Measurements from ENCODE around the gene LVRN.

The LVRN gene

DNA sequence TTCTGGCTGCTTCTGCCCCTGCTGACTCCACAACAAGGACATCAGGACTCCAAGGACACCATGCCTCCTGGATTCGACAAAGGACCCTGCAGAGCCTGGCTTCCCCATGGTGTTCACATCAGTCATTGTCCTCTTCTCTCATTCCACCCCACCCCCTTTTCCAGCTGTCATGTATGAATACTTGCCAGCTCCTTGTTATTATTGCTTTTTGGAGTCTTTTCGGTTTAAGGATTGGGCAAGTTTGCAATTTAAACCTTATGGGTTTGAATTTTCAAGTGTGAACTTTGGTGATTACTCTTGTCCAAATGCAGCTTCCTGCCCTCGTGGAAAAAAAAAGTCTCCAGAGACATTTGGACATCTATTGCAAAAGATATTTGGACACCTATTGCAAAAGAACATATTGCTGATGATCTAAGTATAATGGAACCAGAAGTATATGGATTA, 14.2 kb upstream of the LVRN start:
- Histone ChIP-seq H3K9ac (no peak overlapping the region), H3K9me3 (ENCODE audit: control insufficient read depth, low read length) (no peaks in the 10 kb centered on the region), H3K4me2 (ENCODE audit: low read length) (no peak overlapping the region), H3K79me2 (no peaks in the 10 kb centered on the region), H3K4me1 (no peaks in the 10 kb centered on the region), H3K27ac (no peak overlapping the region), H3K36me3 (ENCODE audit: control insufficient read depth, insufficient read depth, low read length) (no peaks in the 10 kb centered on the region), H3K4me3 (ENCODE audit: low read depth, low read length) (no peak overlapping the region), H3K27me3 (ENCODE audit: control insufficient read depth, insufficient read depth, low read length) (no peaks in the 10 kb centered on the region), H2AFZ (no peak overlapping the region)
- TF ChIP-seq, protein P1, sequence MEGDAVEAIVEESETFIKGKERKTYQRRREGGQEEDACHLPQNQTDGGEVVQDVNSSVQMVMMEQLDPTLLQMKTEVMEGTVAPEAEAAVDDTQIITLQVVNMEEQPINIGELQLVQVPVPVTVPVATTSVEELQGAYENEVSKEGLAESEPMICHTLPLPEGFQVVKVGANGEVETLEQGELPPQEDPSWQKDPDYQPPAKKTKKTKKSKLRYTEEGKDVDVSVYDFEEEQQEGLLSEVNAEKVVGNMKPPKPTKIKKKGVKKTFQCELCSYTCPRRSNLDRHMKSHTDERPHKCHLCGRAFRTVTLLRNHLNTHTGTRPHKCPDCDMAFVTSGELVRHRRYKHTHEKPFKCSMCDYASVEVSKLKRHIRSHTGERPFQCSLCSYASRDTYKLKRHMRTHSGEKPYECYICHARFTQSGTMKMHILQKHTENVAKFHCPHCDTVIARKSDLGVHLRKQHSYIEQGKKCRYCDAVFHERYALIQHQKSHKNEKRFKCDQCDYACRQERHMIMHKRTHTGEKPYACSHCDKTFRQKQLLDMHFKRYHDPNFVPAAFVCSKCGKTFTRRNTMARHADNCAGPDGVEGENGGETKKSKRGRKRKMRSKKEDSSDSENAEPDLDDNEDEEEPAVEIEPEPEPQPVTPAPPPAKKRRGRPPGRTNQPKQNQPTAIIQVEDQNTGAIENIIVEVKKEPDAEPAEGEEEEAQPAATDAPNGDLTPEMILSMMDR (IDR thresholded peaks at IDR 0.05) = no peak

DNA sequence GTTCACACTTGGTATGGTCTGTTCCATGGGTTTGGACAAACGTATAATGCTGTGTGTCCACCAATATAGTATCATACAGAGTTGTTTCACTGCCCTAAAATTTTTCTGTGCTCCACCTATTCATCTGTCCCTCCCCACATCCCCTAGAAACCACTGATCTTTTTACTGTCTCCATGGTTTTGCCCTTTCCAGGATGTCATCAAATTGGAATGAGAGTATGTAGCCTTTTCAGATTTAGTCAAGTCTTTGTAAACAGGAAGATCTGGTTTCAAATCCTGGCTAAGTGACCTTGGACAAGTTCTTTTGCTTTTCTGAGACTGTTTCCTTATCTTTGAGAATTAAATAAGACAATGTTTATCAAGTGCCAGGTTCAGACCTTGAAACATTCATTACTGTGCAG, 13.2 kb upstream of the LVRN start:
- Histone ChIP-seq H2AFZ (no peak overlapping the region), H3K9ac (no peak overlapping the region), H3K27ac (no peak overlapping the region), H3K9me3 (ENCODE audit: control insufficient read depth, low read length) (no peaks in the 10 kb centered on the region), H3K4me1 (no peaks in the 10 kb centered on the region), H3K36me3 (ENCODE audit: control insufficient read depth, insufficient read depth, low read length) (no peaks in the 10 kb centered on the region), H3K79me2 (no peaks in the 10 kb centered on the region), H3K4me2 (ENCODE audit: low read length) (no peak overlapping the region), H3K4me3 (ENCODE audit: low read depth, low read length) (no peak overlapping the region), H3K27me3 (ENCODE audit: control insufficient read depth, insufficient read depth, low read length) (no peaks in the 10 kb centered on the region)
- TF ChIP-seq, protein P1 (IDR thresholded peaks at IDR 0.05) = no peak

DNA sequence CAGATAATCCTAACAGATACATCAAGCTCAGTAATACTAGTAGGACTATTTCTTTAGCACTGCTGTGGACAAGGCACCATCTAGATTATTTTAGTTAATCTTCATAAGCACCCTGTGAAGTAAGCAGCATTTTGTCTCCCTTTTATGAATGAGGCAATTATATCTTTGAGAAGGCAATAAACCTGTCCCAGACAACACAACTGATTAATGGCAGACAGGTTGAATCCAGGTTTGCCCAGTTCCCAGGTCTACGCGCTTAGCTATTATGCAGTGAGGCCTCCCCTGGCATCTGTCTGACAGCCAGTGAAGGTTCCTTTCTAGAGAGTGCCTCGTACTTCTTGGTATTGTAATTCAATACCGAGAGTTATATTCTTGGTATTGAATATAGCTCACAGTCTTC, 9.7 kb upstream of the LVRN start:
- H3K4me3 ChIP-seq (ENCODE audit: low read depth, low read length) = no peak overlapping the region
- H3K9ac ChIP-seq = no peak overlapping the region
- no peak overlapping the region for H3K27ac ChIP-seq
- H3K36me3 ChIP-seq (ENCODE audit: control insufficient read depth, insufficient read depth, low read length) = no peaks in the 10 kb centered on the region
- H2AFZ ChIP-seq = no peak overlapping the region
- no peaks in the 10 kb centered on the region for H3K9me3 ChIP-seq (ENCODE audit: control insufficient read depth, low read length)
- H3K4me2 ChIP-seq (ENCODE audit: low read length) = no peak overlapping the region
- no peaks in the 10 kb centered on the region for H3K27me3 ChIP-seq (ENCODE audit: control insufficient read depth, insufficient read depth, low read length)
- no peaks in the 10 kb centered on the region for H3K4me1 ChIP-seq
- no peaks in the 10 kb centered on the region for H3K79me2 ChIP-seq
- TF ChIP-seq, protein P1 (IDR thresholded peaks at IDR 0.05) = no peak

DNA sequence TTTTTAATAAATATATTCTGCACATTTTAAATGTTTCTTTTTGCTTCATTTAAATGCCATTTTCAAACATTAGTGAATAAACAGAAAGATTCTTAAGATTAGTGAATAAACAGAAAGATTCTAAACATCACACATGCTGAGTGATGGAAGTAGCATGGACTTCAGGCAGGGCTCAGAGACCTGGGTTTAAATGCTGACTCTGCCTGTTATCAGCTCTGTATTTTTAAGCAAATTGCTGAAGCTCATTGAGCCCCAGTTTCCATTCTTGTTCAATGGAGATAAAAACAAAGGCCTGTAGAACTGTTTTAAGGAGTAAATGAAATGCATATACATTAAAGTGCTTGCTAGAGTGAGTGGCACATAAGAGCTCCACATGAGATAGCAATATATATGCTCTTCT, 8.1 kb upstream of the LVRN start:
- Histone ChIP-seq H3K79me2 (no peaks in the 10 kb centered on the region), H3K9me3 (ENCODE audit: control insufficient read depth, low read length) (no peaks in the 10 kb centered on the region), H3K27me3 (ENCODE audit: control insufficient read depth, insufficient read depth, low read length) (no peaks in the 10 kb centered on the region), H3K4me2 (ENCODE audit: low read length) (no peak overlapping the region), H3K27ac (no peak overlapping the region), H3K36me3 (ENCODE audit: control insufficient read depth, insufficient read depth, low read length) (no peaks in the 10 kb centered on the region), H3K9ac (no peak overlapping the region), H2AFZ (no peak overlapping the region), H3K4me1 (no peaks in the 10 kb centered on the region), H3K4me3 (ENCODE audit: low read depth, low read length) (no peak overlapping the region)
- TF ChIP-seq, protein P1 (IDR thresholded peaks at IDR 0.05) = no peak

DNA sequence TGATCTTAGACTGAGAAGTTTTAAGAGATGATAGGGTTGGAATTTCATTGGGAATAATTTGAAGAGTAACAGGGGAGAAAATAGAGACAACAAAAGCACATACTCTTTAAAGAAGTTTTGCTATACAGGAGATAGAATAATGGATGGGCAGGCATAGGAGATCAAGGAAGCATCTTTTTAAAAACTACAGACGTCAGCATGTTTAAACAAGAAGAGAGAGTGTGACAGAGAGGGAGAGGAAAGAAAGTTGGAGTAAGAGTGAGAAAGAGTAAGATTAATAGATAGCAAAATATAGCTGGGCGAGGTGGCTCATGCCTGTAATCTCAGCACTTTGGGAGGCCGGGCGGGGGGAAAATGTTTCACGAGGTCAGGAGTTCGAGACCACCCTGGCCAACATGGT, 5.3 kb upstream of the LVRN start:
- TF ChIP-seq, protein P1 (IDR thresholded peaks at IDR 0.05) = no peak
- Histone ChIP-seq H3K9ac (no peak overlapping the region), H3K36me3 (ENCODE audit: control insufficient read depth, insufficient read depth, low read length) (no peaks in the 10 kb centered on the region), H3K27ac (no peak overlapping the region), H3K9me3 (ENCODE audit: control insufficient read depth, low read length) (no peaks in the 10 kb centered on the region), H3K27me3 (ENCODE audit: control insufficient read depth, insufficient read depth, low read length) (no peaks in the 10 kb centered on the region), H3K4me1 (no peaks in the 10 kb centered on the region), H3K4me2 (ENCODE audit: low read length) (no peak overlapping the region), H2AFZ (no peak overlapping the region), H3K79me2 (no peaks in the 10 kb centered on the region), H3K4me3 (ENCODE audit: low read depth, low read length) (no peak overlapping the region)
